Liver (tissue), 9 donors: ENCODE data around the gene PTK7. TPM values are rescaled to one million over a fixed set of nuclear protein-coding genes. Genes with fewer than 3 reads are reported as not detected.
A peak's percentile ranks its signal among the peaks of the same experiment; 100 is the strongest.

Experiments
- DNase-seq: peaks from one replicate; pipeline ENCODE4 v3.0.0-alpha.2; 2017; ENCODE audit warnings: low spot score
- H3K27ac ChIP-seq, 2 donors: one replicate each; pipeline ENCODE4 v1.7.0; 2013; ENCODE audit warnings: inconsistent platforms in 2 of 2, low read length in 2 of 2, control low read depth in 1 of 2, low read depth in 1 of 2, mild to moderate bottlenecking in 1 of 2
- H3K27me3 ChIP-seq, 4 donors: one replicate each; pipeline versions ENCODE4 v1.6.1 to v1.7.0; 2013; ENCODE audit warnings: low read length in 3 of 4, inconsistent platforms in 1 of 4, mild to moderate bottlenecking in 1 of 4, moderate library complexity in 1 of 4; ENCODE audit not compliant: control insufficient read depth in 4 of 4, insufficient read depth in 4 of 4
- H3K36me3 ChIP-seq, 4 donors: one replicate each; pipeline versions ENCODE4 v1.6.1 to v1.7.0; 2013; ENCODE audit warnings: low read length in 3 of 4, mild to moderate bottlenecking in 3 of 4, low read depth in 1 of 4, moderate library complexity in 1 of 4; ENCODE audit not compliant: control insufficient read depth in 4 of 4, insufficient read depth in 3 of 4
- H3K4me1 ChIP-seq, 4 donors: one replicate each; pipeline versions ENCODE4 v1.6.1 to v1.7.0; 2013; ENCODE audit warnings: low read length in 3 of 4, mild to moderate bottlenecking in 3 of 4, moderate library complexity in 1 of 4; ENCODE audit not compliant: control insufficient read depth in 4 of 4, insufficient read depth in 4 of 4
- H3K4me3 ChIP-seq, 3 donors: one replicate each; pipeline versions ENCODE4 v1.6.1 to v1.7.0; 2013; ENCODE audit warnings: low read length in 3 of 3, control low read depth in 1 of 3, low read depth in 1 of 3, mild to moderate bottlenecking in 1 of 3
- H3K9ac ChIP-seq, 2 donors: one replicate each; pipeline ENCODE4 v1.7.0; 2013; ENCODE audit warnings: low read length in 2 of 2, mild to moderate bottlenecking in 2 of 2, moderate library complexity in 2 of 2, control low read depth in 1 of 2, low read depth in 1 of 2
- H3K9me3 ChIP-seq, 4 donors: one replicate each; pipeline versions ENCODE4 v1.6.1 to v1.7.0; 2013; ENCODE audit warnings: low read length in 3 of 4; ENCODE audit not compliant: control insufficient read depth in 4 of 4
- EGR1 ChIP-seq, 2 donors: IDR thresholded peaks; 2 replicates each; pipeline ENCODE4 v1.6.1; 2016 to 2018; ENCODE audit warnings: antibody characterized with exemption in 2 of 2, low read depth in 2 of 2
- FOXA1 ChIP-seq: IDR thresholded peaks from 2 replicates; pipeline ENCODE4 v1.6.1; 2016; ENCODE audit warnings: antibody characterized with exemption
- FOXA2 ChIP-seq: IDR thresholded peaks from 2 replicates; pipeline ENCODE4 v1.6.1; 2016; ENCODE audit warnings: antibody characterized with exemption
- GABPA ChIP-seq, 2 donors: IDR thresholded peaks in 1 of 2; conservative IDR thresholded peaks in 1 of 2; 2 replicates each; pipeline ENCODE4 v1.6.1; 2016; ENCODE audit warnings: antibody characterized with exemption in 2 of 2, mild to moderate bottlenecking in 1 of 2, moderate library complexity in 1 of 2
- HNF4A ChIP-seq, 2 donors: conservative IDR thresholded peaks; 2 replicates each; pipeline ENCODE4 v1.6.1; 2016; ENCODE audit warnings: antibody characterized with exemption in 2 of 2, mild to moderate bottlenecking in 2 of 2
- HNF4G ChIP-seq: IDR thresholded peaks from 2 replicates; pipeline ENCODE4 v1.6.1; 2016; ENCODE audit warnings: antibody characterized with exemption
- JUND ChIP-seq, 2 donors: IDR thresholded peaks; 2 replicates each; pipeline ENCODE4 v1.6.1; 2016; ENCODE audit warnings: antibody characterized with exemption in 2 of 2
- NR2F2 ChIP-seq: IDR thresholded peaks from 2 replicates; pipeline ENCODE4 v1.6.1; 2016; ENCODE audit warnings: antibody characterized with exemption
- RAD21 ChIP-seq, 2 donors: IDR thresholded peaks; 2 replicates each; pipeline ENCODE4 v1.6.1; 2016; ENCODE audit warnings: antibody characterized with exemption in 2 of 2, mild to moderate bottlenecking in 2 of 2
- RXRA ChIP-seq, 2 donors: IDR thresholded peaks; 2 replicates each; pipeline ENCODE4 v1.6.1; 2017 to 2018; ENCODE audit warnings: antibody characterized with exemption in 2 of 2, mild to moderate bottlenecking in 1 of 2
- SP1 ChIP-seq: IDR thresholded peaks from 2 replicates; pipeline ENCODE4 v1.6.1; 2018; ENCODE audit warnings: antibody characterized with exemption, mild to moderate bottlenecking
- TAF1 ChIP-seq: conservative IDR thresholded peaks from 2 replicates; pipeline ENCODE4 v1.6.1; 2016; ENCODE audit warnings: antibody characterized with exemption, mild to moderate bottlenecking
- YY1 ChIP-seq: IDR thresholded peaks from 2 replicates; pipeline ENCODE4 v1.6.1; 2016; ENCODE audit warnings: antibody characterized with exemption, mild to moderate bottlenecking
- WGBS: extraction: QIAGEN DNeasy Blood & Tissue Kit; methylation state at CpG from one replicate; pipeline ENCODE4 v1.1.7; 2013; 5-methylcytosine and 5-hydroxymethylcytosine counted together
- polyA plus RNA-seq, 2 donors: library from polyadenylated mRNA; stranded (reverse) in 1 of 2; unstranded in 1 of 2; fragments of 200-250 nt in 1 of 2; fragments of >200 nt in 1 of 2; fragmentation: Nextera tagmentation in 1 of 2; extraction: Ambion mirVana in 1 of 2; gene quantifications; one replicate each; pipeline versions ENCODE4 v1.2.1 to v1.2.3, GENCODE V29; 2013 to 2015
- total RNA-seq, 2 donors: library from RNA; depleted of rRNA; stranded (reverse); fragments of >200 nt; gene quantifications; one replicate each; pipeline ENCODE4 v1.2.3, GENCODE V29; 2014
- TF ChIP-seq, protein P1 (sequence below): IDR thresholded peaks from 2 replicates; pipeline ENCODE4 v1.6.1; 2016; ENCODE audit warnings: antibody characterized with exemption
- TF ChIP-seq, protein P2 (sequence below): fragments of 150-350 bp; IDR thresholded peaks from 2 replicates; pipeline ENCODE4 v1.5.1; 2017; ENCODE audit warnings: improper control_type of control experiment, low read depth, low read length; ENCODE audit not compliant: missing input control
- TF ChIP-seq, protein P3 (sequence below): IDR thresholded peaks from 2 replicates; pipeline ENCODE4 v1.6.1; 2016; ENCODE audit warnings: antibody characterized with exemption
- TF ChIP-seq, protein P4 (sequence below): IDR thresholded peaks from 2 replicates; pipeline ENCODE4 v1.6.1; 2016; ENCODE audit warnings: antibody characterized with exemption
- TF ChIP-seq, protein P5 (sequence below): IDR thresholded peaks from 2 replicates; pipeline ENCODE4 v1.6.1; 2016; ENCODE audit warnings: antibody characterized with exemption, mild to moderate bottlenecking
- donor health status: healthy.
- donor health status: healthy.
- donor health status: healthy.
- donor health status: healthy.
- donor health status: healthy.

Gene PTK7
- total and polyA plus RNA-seq, 4 donors: 0.67 to 10.5 (median 1.3) TPM

DNA sequence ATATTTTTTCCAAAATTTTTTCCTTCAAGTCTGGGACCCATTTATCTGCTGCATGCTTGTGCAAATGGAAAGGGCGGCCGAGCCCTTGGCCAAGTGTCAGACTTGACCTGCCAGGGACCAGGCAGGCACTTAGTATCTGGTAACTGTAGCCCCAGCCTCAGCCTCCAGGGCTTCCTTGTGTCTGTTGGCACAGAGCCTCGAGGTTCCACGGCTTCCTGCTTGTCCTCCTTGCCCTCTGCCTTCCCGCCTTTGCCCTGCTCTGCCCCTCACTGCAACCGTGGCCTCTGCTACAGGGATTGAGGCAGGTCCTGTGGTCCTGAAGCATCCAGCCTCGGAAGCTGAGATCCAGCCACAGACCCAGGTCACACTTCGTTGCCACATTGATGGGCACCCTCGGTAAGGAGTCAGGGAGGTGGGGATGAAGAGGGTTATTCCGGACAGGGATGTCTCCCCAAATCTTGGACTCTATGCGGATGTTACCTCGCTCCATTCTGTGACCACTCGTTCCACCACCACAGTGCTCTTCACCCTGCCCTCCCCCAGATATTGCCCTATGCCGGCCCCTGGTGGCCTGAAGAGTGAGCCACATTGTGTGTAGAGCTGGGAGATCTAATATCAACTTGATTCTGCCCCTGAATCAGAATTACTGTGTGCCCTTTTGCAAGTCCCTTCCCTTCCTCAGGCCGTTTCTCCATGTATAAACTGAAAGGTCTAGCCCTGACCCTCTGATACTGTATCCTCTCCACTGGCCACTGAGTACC is 53.5 kb downstream of the PTK7 start:
- TF ChIP-seq, protein P1, sequence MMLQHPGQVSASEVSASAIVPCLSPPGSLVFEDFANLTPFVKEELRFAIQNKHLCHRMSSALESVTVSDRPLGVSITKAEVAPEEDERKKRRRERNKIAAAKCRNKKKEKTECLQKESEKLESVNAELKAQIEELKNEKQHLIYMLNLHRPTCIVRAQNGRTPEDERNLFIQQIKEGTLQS: no peak
- TF ChIP-seq RAD21 (IDR thresholded peaks at IDR 0.05) (peak; percentile 75 to 76), TAF1 (no peak), NR2F2 (no peak), HNF4G (no peak), GABPA (IDR thresholded peaks at IDR 0.05 in 1 of 2, conservative IDR thresholded peaks at IDR 0.05 in 1 of 2) (no peak)
- TF ChIP-seq, protein P2, sequence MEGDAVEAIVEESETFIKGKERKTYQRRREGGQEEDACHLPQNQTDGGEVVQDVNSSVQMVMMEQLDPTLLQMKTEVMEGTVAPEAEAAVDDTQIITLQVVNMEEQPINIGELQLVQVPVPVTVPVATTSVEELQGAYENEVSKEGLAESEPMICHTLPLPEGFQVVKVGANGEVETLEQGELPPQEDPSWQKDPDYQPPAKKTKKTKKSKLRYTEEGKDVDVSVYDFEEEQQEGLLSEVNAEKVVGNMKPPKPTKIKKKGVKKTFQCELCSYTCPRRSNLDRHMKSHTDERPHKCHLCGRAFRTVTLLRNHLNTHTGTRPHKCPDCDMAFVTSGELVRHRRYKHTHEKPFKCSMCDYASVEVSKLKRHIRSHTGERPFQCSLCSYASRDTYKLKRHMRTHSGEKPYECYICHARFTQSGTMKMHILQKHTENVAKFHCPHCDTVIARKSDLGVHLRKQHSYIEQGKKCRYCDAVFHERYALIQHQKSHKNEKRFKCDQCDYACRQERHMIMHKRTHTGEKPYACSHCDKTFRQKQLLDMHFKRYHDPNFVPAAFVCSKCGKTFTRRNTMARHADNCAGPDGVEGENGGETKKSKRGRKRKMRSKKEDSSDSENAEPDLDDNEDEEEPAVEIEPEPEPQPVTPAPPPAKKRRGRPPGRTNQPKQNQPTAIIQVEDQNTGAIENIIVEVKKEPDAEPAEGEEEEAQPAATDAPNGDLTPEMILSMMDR: peak; percentile 55
- 53% methylated on average over 15 of the region's 15 CpGs for WGBS
- H3K9ac ChIP-seq: no peak overlapping the region
- no peaks in the 10 kb centered on the region for H3K36me3 ChIP-seq
- H3K27ac ChIP-seq: no peak overlapping the region
- DNase-seq: no peak
- H3K4me3 ChIP-seq: no peak overlapping the region
- H3K4me1 ChIP-seq: peaks cover 0 to 6% (median 0%) of the 10 kb centered on the region in 4 donors
- H3K27me3 ChIP-seq: no peaks in the 10 kb centered on the region
- H3K9me3 ChIP-seq: no peaks in the 10 kb centered on the region

DNA sequence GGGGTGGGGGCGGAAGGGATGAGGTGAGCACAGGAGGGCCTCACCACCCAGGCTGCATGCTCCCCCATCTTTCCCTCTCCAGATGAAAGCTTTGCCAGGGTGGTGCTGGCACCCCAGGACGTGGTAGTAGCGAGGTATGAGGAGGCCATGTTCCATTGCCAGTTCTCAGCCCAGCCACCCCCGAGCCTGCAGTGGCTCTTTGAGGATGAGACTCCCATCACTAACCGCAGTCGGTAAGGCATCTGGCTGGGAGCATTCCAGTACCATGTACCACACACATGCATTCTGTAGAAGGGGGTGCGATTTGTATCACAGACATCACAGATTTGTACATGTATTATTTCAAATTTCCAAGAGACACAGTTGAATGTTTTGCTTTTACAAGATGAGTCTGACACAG is 54.3 kb downstream of the PTK7 start:
- DNase-seq: no peak
- TF ChIP-seq RAD21 (IDR thresholded peaks at IDR 0.05) (no peak), GABPA (IDR thresholded peaks at IDR 0.05 in 1 of 2, conservative IDR thresholded peaks at IDR 0.05 in 1 of 2) (no peak), SP1 (no peak), RXRA (IDR thresholded peaks at IDR 0.05) (no peak), FOXA2 (no peak), TAF1 (no peak), HNF4G (no peak), YY1 (no peak), EGR1 (IDR thresholded peaks at IDR 0.05; ENCODE audit: low read depth in 2 of 2) (no peak), JUND (IDR thresholded peaks at IDR 0.05) (no peak), HNF4A (conservative IDR thresholded peaks at IDR 0.05) (no peak), FOXA1 (no peak)
- TF ChIP-seq, protein P3, sequence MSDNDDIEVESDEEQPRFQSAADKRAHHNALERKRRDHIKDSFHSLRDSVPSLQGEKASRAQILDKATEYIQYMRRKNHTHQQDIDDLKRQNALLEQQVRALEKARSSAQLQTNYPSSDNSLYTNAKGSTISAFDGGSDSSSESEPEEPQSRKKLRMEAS: no peak
- TF ChIP-seq, protein P4, sequence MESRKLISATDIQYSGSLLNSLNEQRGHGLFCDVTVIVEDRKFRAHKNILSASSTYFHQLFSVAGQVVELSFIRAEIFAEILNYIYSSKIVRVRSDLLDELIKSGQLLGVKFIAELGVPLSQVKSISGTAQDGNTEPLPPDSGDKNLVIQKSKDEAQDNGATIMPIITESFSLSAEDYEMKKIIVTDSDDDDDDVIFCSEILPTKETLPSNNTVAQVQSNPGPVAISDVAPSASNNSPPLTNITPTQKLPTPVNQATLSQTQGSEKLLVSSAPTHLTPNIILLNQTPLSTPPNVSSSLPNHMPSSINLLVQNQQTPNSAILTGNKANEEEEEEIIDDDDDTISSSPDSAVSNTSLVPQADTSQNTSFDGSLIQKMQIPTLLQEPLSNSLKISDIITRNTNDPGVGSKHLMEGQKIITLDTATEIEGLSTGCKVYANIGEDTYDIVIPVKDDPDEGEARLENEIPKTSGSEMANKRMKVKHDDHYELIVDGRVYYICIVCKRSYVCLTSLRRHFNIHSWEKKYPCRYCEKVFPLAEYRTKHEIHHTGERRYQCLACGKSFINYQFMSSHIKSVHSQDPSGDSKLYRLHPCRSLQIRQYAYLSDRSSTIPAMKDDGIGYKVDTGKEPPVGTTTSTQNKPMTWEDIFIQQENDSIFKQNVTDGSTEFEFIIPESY: no peak
- TF ChIP-seq, protein P1: no peak
- TF ChIP-seq, protein P5, sequence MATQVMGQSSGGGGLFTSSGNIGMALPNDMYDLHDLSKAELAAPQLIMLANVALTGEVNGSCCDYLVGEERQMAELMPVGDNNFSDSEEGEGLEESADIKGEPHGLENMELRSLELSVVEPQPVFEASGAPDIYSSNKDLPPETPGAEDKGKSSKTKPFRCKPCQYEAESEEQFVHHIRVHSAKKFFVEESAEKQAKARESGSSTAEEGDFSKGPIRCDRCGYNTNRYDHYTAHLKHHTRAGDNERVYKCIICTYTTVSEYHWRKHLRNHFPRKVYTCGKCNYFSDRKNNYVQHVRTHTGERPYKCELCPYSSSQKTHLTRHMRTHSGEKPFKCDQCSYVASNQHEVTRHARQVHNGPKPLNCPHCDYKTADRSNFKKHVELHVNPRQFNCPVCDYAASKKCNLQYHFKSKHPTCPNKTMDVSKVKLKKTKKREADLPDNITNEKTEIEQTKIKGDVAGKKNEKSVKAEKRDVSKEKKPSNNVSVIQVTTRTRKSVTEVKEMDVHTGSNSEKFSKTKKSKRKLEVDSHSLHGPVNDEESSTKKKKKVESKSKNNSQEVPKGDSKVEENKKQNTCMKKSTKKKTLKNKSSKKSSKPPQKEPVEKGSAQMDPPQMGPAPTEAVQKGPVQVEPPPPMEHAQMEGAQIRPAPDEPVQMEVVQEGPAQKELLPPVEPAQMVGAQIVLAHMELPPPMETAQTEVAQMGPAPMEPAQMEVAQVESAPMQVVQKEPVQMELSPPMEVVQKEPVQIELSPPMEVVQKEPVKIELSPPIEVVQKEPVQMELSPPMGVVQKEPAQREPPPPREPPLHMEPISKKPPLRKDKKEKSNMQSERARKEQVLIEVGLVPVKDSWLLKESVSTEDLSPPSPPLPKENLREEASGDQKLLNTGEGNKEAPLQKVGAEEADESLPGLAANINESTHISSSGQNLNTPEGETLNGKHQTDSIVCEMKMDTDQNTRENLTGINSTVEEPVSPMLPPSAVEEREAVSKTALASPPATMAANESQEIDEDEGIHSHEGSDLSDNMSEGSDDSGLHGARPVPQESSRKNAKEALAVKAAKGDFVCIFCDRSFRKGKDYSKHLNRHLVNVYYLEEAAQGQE: no peak
- TF ChIP-seq, protein P2: no peak
- Histone ChIP-seq H3K4me1 (peaks cover 0 to 6% (median 0%) of the 10 kb centered on the region in 4 donors), H3K9me3 (no peaks in the 10 kb centered on the region), H3K36me3 (no peaks in the 10 kb centered on the region), H3K4me3 (no peak overlapping the region), H3K9ac (no peak overlapping the region), H3K27me3 (no peaks in the 10 kb centered on the region), H3K27ac (no peak overlapping the region)
- 93% methylated on average over 7 of the region's 7 CpGs for WGBS
